HG03045 (cell line): ENCODE data around the gene TNFRSF8.
"Not testable (repeated sequence)": the region's sequence is repeated elsewhere in the genome, so short reads cannot be mapped to it uniquely, and the experiment has no call there.

Experiments used
- ATAC-seq: cut with Tn5 transposase; IDR thresholded peaks from one replicate; pipeline ENCODE4 v1.9.1; 2021; ENCODE audit warnings: mild to moderate bottlenecking, moderate library complexity; ENCODE audit not compliant: unreplicated experiment

The TNFRSF8 gene

GRCh38 chr1:12063141-12064072 is at the start of gene TNFRSF8:
Gene TNFRSF8, plus strand, starts transcription at chr1:12063303. Its CDS starts 296 bp downstream, at chr1:12063599.
- no peak for ATAC-seq

- ATAC-seq = no peak
Observed at GRCh38 chr1:12014141-12014991, 48.7 kb upstream of the TNFRSF8 start.

- no peak for ATAC-seq
Observed at GRCh38 chr1:12015001-12015491, 48.1 kb upstream of the TNFRSF8 start.

GRCh38 chr1:12015499-12015898 is 47.6 kb upstream of the TNFRSF8 start:
- ATAC-seq = no peak

- ATAC-seq = no peak
Observed at GRCh38 chr1:12016182-12016581, 46.9 kb upstream of the TNFRSF8 start.

- no peak for ATAC-seq
Observed at GRCh38 chr1:12019858-12020509, 43.1 kb upstream of the TNFRSF8 start.

- ATAC-seq = no peak
Observed at GRCh38 chr1:12021616-12022015, 41.5 kb upstream of the TNFRSF8 start.

- no peak for ATAC-seq
Observed at GRCh38 chr1:12022036-12022435, 41.1 kb upstream of the TNFRSF8 start.

- ATAC-seq = no peak
Observed at GRCh38 chr1:12026586-12026985, 36.5 kb upstream of the TNFRSF8 start.

- ATAC-seq = no peak
Observed at GRCh38 chr1:12028248-12028647, 34.9 kb upstream of the TNFRSF8 start.

- ATAC-seq = no peak
Observed at GRCh38 chr1:12028957-12029511, 34.1 kb upstream of the TNFRSF8 start.

GRCh38 chr1:12029720-12030339 is 33.3 kb upstream of the TNFRSF8 start:
- ATAC-seq = no peak

GRCh38 chr1:12031039-12031980 is 31.8 kb upstream of the TNFRSF8 start:
- ATAC-seq = no peak

- ATAC-seq = no peak
Observed at GRCh38 chr1:12032161-12032621, 30.9 kb upstream of the TNFRSF8 start.

- not testable (repeated sequence) for ATAC-seq
Observed at GRCh38 chr1:12033441-12033840, 29.7 kb upstream of the TNFRSF8 start.

GRCh38 chr1:12034381-12034801 is 28.7 kb upstream of the TNFRSF8 start:
- ATAC-seq = no peak

- ATAC-seq = no peak
Observed at GRCh38 chr1:12035312-12035711, 27.8 kb upstream of the TNFRSF8 start.

- ATAC-seq = no peak
Observed at GRCh38 chr1:12037486-12038355, 25.4 kb upstream of the TNFRSF8 start.
